ENCODE results near the gene DNAH3.
"Not testable (repeated sequence)": the region's sequence is repeated elsewhere in the genome, so short reads cannot be mapped to it uniquely, and the experiment has no call there.

Gene DNAH3

GRCh38 chr16:20997147-20997546 is 153.5 kb downstream of the DNAH3 start:
- DNase-seq (ENCODE audit: low read depth in 3 of 3) = no peak

GRCh38 chr16:20995711-20996110 is 154.9 kb downstream of the DNAH3 start:
- DNase-seq (ENCODE audit: low read depth in 3 of 3) = no peak

GRCh38 chr16:20989496-20990070 is 161.1 kb downstream of the DNAH3 start:
- not testable (repeated sequence) for DNase-seq (ENCODE audit: low read depth in 3 of 3)

- no peak for DNase-seq (ENCODE audit: low read depth in 3 of 3)
Observed at GRCh38 chr16:20987049-20987448, 163.6 kb downstream of the DNAH3 start.

- no peak for DNase-seq (ENCODE audit: low read depth in 3 of 3)
Observed at GRCh38 chr16:20984019-20984418, 166.6 kb downstream of the DNAH3 start.

- no peak for DNase-seq (ENCODE audit: low read depth in 3 of 3)
Observed at GRCh38 chr16:20976576-20976975, 174.1 kb downstream of the DNAH3 start.

GRCh38 chr16:20973201-20973600 is 177.4 kb downstream of the DNAH3 start:
- not testable (repeated sequence) for DNase-seq (ENCODE audit: low read depth in 3 of 3)

GRCh38 chr16:20971401-20971800 is 179.2 kb downstream of the DNAH3 start:
- no peak for DNase-seq (ENCODE audit: low read depth in 3 of 3)

GRCh38 chr16:20969386-20969785 is 181.3 kb downstream of the DNAH3 start:
- no peak for DNase-seq (ENCODE audit: low read depth in 3 of 3)

GRCh38 chr16:20968765-20969164 is 181.9 kb downstream of the DNAH3 start:
- DNase-seq (ENCODE audit: low read depth in 3 of 3) = no peak

GRCh38 chr16:20960899-20961298 is 189.7 kb downstream of the DNAH3 start:
- DNase-seq (ENCODE audit: low read depth in 3 of 3) = no peak

GRCh38 chr16:20957153-20957552 is 193.5 kb downstream of the DNAH3 start:
- DNase-seq (ENCODE audit: low read depth in 3 of 3) = no peak

- no peak for DNase-seq (ENCODE audit: low read depth in 3 of 3)
Observed at GRCh38 chr16:20956319-20956718, 194.3 kb downstream of the DNAH3 start.

GRCh38 chr16:20954574-20954973 is 196.1 kb downstream of the DNAH3 start:
- no peak for DNase-seq (ENCODE audit: low read depth in 3 of 3)

- DNase-seq (ENCODE audit: low read depth in 3 of 3) = no peak
Observed at GRCh38 chr16:20952139-20952920, 198.3 kb downstream of the DNAH3 start.

- DNase-seq (ENCODE audit: low read depth in 3 of 3) = no peak
Observed at GRCh38 chr16:20950294-20950693, 200.4 kb downstream of the DNAH3 start.

GRCh38 chr16:20949660-20950059 is 201.0 kb downstream of the DNAH3 start:
- no peak for DNase-seq (ENCODE audit: low read depth in 3 of 3)

GRCh38 chr16:20948444-20948843 is 202.2 kb downstream of the DNAH3 start:
- DNase-seq (ENCODE audit: low read depth in 3 of 3) = no peak

- DNase-seq (ENCODE audit: low read depth in 3 of 3) = no peak
Observed at GRCh38 chr16:20946015-20946629, 204.5 kb downstream of the DNAH3 start.

- DNase-seq (ENCODE audit: low read depth in 3 of 3) = not testable (repeated sequence)
Observed at GRCh38 chr16:20945575-20945875, 205.1 kb downstream of the DNAH3 start.

GRCh38 chr16:20944861-20945574 is 205.6 kb downstream of the DNAH3 start:
- peak; percentile 40 to 68 (median 44) for DNase-seq (ENCODE audit: low read depth in 3 of 3)

- no peak for DNase-seq (ENCODE audit: low read depth in 3 of 3)
Observed at GRCh38 chr16:20942256-20942655, 208.4 kb downstream of the DNAH3 start.

GRCh38 chr16:20941636-20941926 is 209.1 kb downstream of the DNAH3 start:
- no peak for DNase-seq (ENCODE audit: low read depth in 3 of 3)
